ENCODE results near the gene ENTR1.

- no peak for TF ChIP-seq POLR2AphosphoS5 (IDR thresholded peaks at IDR 0.05; ENCODE audit: low read depth, low read length)
- TF ChIP-seq CTCF (IDR thresholded peaks at IDR 0.05) = no peak
- no peak for TF ChIP-seq SIN3A (IDR thresholded peaks at IDR 0.05; ENCODE audit: borderline replicate concordance, insufficient read depth, low read depth, low read length)
- TF ChIP-seq REST (IDR thresholded peaks at IDR 0.05; ENCODE audit: insufficient read depth in 1 of 2, low read depth in 2 of 2, low read length in 1 of 2) = no peak
- no peak for TF ChIP-seq TCF7L2 (IDR thresholded peaks at IDR 0.05; ENCODE audit: low read depth, low read length)
Observed at GRCh38 chr9:136357202-136357725, 53.1 kb downstream of the ENTR1 start.
